Thoracic aorta (tissue), 2 donors: ENCODE data around the gene CBX5. TPM values are rescaled to one million over a fixed set of nuclear protein-coding genes. Genes with fewer than 3 reads are reported as not detected.

ENCODE experiments used
- ATAC-seq: fragments of 150-250 bp; one replicate; pipeline ENCODE4 v1.8.0; 2017; ENCODE audit warnings: low read depth; ENCODE audit not compliant: insufficient number of reproducible peaks, low FRiP score
- DNase-seq: peaks from one replicate; pipeline ENCODE4 v3.0.0-alpha.2; 2020; ENCODE audit warnings: low spot score
- H3K27ac ChIP-seq, 2 donors: fragments of 200-600 bp; sonication (generic); 1 replicate in 1 of 2; 2 replicates in 1 of 2; pipeline ENCODE4 v1.5.1; 2016; ENCODE audit warnings: mild to moderate bottlenecking in 2 of 2, moderate library complexity in 2 of 2
- H3K27me3 ChIP-seq: fragments of 200-600 bp; sonication (generic); replicated peaks from 2 replicates; pipeline ENCODE4 v1.6.0; 2016; ENCODE audit warnings: mild to moderate bottlenecking; ENCODE audit not compliant: insufficient read depth
- H3K36me3 ChIP-seq: fragments of 200-600 bp; sonication (generic); one replicate; pipeline ENCODE4 v1.5.1; 2016
- H3K4me1 ChIP-seq, 2 donors: fragments of 200-600 bp; sonication (generic); 1 replicate in 1 of 2; 2 replicates in 1 of 2; pipeline versions ENCODE4 v1.5.1 to v1.6.0; 2016; ENCODE audit warnings: low read depth in 2 of 2, mild to moderate bottlenecking in 1 of 2; ENCODE audit not compliant: control insufficient read depth in 1 of 2
- H3K4me3 ChIP-seq: fragments of 200-600 bp; sonication (generic); 2 replicates; pipeline ENCODE4 v1.5.1; 2016; ENCODE audit warnings: mild to moderate bottlenecking
- H3K9me3 ChIP-seq: fragments of 200-600 bp; sonication (generic); 2 replicates; pipeline ENCODE4 v1.5.1; 2016
- total RNA-seq, 2 donors: library from RNA; depleted of rRNA; stranded (reverse); fragments of >200 nt; gene quantifications; one replicate each; pipeline versions ENCODE4 v1.1.0 to v1.2.3, GENCODE V29; 2016
- TF ChIP-seq, protein P1 (sequence below): fragments of 200-600 bp; sonication (generic); IDR thresholded peaks from one replicate; pipeline ENCODE4 v1.5.1; 2019; ENCODE audit warnings: antibody characterized with exemption

CBX5 gene
- total RNA-seq, 2 donors from 2014 or later = 37.6 to 52.7 TPM

DNA sequence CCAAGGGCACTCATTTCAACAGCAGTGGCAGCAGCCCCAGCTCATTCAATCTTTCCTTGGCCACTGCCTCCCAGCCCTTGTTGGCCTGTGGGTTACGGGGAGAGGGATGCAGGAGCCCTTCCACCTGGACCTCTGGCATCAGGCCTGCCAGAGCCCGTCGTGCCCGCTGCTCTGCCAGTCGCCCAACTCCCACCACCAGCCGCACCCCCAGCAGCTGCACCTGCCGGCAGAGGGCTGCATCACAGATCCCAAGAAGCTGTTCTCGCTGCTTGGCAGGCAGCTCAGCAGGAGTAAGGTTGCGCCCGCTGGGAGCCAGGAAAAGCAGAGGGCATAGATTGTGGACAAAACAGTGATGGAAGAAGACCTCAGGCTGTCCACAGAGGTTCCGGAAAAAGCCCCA is 97.8 kb downstream of the CBX5 start:
- no peak overlapping the region for H3K27ac ChIP-seq
- no peaks in the 10 kb centered on the region for H3K27me3 ChIP-seq
- no peak for ATAC-seq
- H3K36me3 ChIP-seq = peaks cover 23% of the 10 kb centered on the region
- no peak for DNase-seq
- TF ChIP-seq, protein P1, sequence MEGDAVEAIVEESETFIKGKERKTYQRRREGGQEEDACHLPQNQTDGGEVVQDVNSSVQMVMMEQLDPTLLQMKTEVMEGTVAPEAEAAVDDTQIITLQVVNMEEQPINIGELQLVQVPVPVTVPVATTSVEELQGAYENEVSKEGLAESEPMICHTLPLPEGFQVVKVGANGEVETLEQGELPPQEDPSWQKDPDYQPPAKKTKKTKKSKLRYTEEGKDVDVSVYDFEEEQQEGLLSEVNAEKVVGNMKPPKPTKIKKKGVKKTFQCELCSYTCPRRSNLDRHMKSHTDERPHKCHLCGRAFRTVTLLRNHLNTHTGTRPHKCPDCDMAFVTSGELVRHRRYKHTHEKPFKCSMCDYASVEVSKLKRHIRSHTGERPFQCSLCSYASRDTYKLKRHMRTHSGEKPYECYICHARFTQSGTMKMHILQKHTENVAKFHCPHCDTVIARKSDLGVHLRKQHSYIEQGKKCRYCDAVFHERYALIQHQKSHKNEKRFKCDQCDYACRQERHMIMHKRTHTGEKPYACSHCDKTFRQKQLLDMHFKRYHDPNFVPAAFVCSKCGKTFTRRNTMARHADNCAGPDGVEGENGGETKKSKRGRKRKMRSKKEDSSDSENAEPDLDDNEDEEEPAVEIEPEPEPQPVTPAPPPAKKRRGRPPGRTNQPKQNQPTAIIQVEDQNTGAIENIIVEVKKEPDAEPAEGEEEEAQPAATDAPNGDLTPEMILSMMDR = no peak
- H3K9me3 ChIP-seq = no peaks in the 10 kb centered on the region
- H3K4me1 ChIP-seq = peaks cover 0 to 9% of the 10 kb centered on the region in 2 donors
- H3K4me3 ChIP-seq = no peak overlapping the region

Other genes starting within 250 kb of the CBX5 start
- 1 to 10 TPM in 1 of 2 donors, not detected in 1; 1.8 TPM for gene HOXC5, start 247.1 kb downstream of the CBX5 start, total RNA-seq
- gene HOXC4, start 226.3 kb downstream of the CBX5 start, total RNA-seq = 1 to 10 TPM in 1 of 2 donors, not detected in 1; 1.2 TPM
- 10 to 100 TPM; 29.4 to 39.3 TPM for gene SMUG1, start 91.1 kb downstream of the CBX5 start, total RNA-seq
- gene HNRNPA1, start 604 bp upstream of the CBX5 start, total RNA-seq = 100 to 1,000 TPM; 219 to 695 TPM
- gene NFE2, start 20.9 kb upstream of the CBX5 start, total RNA-seq = 1 to 10 TPM in 1 of 2 donors, not detected in 1; 1.8 TPM
- 10 to 100 TPM; 38.7 to 59.4 TPM for gene COPZ1, start 45.0 kb upstream of the CBX5 start, total RNA-seq
- gene GPR84, start 84.4 kb upstream of the CBX5 start, total RNA-seq = 1 to 10 TPM in 1 of 2 donors, under 1 TPM in 1; 0.95 to 2.3 TPM
- 10 to 100 TPM in 1 of 2 donors, 1 to 10 TPM in 1; 7.4 to 19.0 TPM for gene ZNF385A, start 104.6 kb upstream of the CBX5 start, total RNA-seq
- 100 to 1,000 TPM; 752 to 847 TPM for gene ITGA5, start 139.1 kb upstream of the CBX5 start, total RNA-seq
- not detected for gene GTSF1, start 193.5 kb upstream of the CBX5 start, total RNA-seq
- 10 to 100 TPM; 29.6 to 41.3 TPM for gene NCKAP1L, start 217.6 kb upstream of the CBX5 start, total RNA-seq